Measurements from ENCODE around the gene MYBPC1. TPM values are rescaled to one million over a fixed set of nuclear protein-coding genes. Genes with fewer than 3 reads are reported as not detected.

Gene MYBPC1
- total and polyA plus RNA-seq, 2 of the 13 experiments (the other 11 are each of a cell fraction or from before 2014, with no cell fraction given): 0.31 to 0.53 TPM

DNA sequence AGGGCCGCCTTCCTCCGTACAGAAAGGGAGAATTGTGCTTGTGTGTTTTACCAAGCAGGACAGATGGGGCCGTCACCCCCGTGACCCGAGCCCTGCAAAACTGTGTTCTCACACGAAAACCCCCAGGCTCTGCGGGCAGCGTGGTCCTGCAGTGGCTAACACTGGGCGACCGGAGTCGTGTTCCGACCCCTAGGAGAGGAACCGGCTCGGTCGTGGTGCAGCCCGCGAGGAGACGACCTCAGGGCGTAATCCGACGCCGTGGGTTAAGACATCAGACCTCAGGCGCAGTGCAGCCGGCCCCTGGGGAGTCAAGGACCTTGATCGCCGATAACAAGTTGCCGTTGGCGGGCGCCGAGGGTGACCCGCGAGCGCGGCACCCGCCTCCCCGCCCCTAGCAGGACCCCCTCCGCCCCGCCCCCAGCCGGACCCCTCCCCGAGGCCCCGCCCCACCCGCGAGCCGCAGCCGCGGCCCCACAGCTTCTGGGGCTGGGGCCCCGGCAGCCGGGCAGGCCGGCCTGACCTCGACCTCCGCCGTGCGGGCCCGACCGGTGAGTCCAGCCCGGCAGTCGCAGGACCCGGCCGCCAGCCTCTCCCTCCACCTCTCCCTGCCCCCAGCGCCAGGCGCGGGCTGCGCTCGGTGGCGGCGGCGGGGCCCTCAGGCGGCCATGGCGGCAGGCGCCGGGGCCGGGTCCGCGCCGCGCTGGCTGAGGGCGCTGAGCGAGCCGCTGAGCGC is 102.6 kb downstream of the MYBPC1 start, which contains the start of gene CHPT1 (continued):
- TF ChIP-seq, protein P1, sequence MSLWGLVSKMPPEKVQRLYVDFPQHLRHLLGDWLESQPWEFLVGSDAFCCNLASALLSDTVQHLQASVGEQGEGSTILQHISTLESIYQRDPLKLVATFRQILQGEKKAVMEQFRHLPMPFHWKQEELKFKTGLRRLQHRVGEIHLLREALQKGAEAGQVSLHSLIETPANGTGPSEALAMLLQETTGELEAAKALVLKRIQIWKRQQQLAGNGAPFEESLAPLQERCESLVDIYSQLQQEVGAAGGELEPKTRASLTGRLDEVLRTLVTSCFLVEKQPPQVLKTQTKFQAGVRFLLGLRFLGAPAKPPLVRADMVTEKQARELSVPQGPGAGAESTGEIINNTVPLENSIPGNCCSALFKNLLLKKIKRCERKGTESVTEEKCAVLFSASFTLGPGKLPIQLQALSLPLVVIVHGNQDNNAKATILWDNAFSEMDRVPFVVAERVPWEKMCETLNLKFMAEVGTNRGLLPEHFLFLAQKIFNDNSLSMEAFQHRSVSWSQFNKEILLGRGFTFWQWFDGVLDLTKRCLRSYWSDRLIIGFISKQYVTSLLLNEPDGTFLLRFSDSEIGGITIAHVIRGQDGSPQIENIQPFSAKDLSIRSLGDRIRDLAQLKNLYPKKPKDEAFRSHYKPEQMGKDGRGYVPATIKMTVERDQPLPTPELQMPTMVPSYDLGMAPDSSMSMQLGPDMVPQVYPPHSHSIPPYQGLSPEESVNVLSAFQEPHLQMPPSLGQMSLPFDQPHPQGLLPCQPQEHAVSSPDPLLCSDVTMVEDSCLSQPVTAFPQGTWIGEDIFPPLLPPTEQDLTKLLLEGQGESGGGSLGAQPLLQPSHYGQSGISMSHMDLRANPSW (CRISPR knock-in tag; IDR thresholded peaks at IDR 0.05; ENCODE audit: borderline replicate concordance): no peak
- TF ChIP-seq, protein P2, sequence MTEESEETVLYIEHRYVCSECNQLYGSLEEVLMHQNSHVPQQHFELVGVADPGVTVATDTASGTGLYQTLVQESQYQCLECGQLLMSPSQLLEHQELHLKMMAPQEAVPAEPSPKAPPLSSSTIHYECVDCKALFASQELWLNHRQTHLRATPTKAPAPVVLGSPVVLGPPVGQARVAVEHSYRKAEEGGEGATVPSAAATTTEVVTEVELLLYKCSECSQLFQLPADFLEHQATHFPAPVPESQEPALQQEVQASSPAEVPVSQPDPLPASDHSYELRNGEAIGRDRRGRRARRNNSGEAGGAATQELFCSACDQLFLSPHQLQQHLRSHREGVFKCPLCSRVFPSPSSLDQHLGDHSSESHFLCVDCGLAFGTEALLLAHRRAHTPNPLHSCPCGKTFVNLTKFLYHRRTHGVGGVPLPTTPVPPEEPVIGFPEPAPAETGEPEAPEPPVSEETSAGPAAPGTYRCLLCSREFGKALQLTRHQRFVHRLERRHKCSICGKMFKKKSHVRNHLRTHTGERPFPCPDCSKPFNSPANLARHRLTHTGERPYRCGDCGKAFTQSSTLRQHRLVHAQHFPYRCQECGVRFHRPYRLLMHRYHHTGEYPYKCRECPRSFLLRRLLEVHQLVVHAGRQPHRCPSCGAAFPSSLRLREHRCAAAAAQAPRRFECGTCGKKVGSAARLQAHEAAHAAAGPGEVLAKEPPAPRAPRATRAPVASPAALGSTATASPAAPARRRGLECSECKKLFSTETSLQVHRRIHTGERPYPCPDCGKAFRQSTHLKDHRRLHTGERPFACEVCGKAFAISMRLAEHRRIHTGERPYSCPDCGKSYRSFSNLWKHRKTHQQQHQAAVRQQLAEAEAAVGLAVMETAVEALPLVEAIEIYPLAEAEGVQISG (CRISPR knock-in tag; IDR thresholded peaks at IDR 0.05): peak; percentile 37
- TF ChIP-seq ZNF276 (CRISPR knock-in tag; IDR thresholded peaks at IDR 0.05; ENCODE audit: low read depth) (no peak), ZNF879 (CRISPR knock-in tag; IDR thresholded peaks at IDR 0.05) (no peak), FLYWCH1 (CRISPR knock-in tag; IDR thresholded peaks at IDR 0.05) (no peak), AGO1 (IDR thresholded peaks at IDR 0.05; ENCODE audit: low read depth, low read length, poor library complexity, severe bottlenecking) (no peak), ZNF792 (CRISPR knock-in tag; IDR thresholded peaks at IDR 0.05) (no peak), HNRNPLL (IDR thresholded peaks at IDR 0.05; ENCODE audit: low read depth, low read length, poor library complexity, severe bottlenecking) (no peak), ZNF282 (IDR thresholded peaks at IDR 0.05; ENCODE audit: partially characterized antibody) (no peak), IRX3 (CRISPR knock-in tag; IDR thresholded peaks at IDR 0.05; ENCODE audit: borderline replicate concordance, low read depth) (no peak), STAG1 (CRISPR knock-in tag; IDR thresholded peaks at IDR 0.05) (peak; percentile 2; the same call in 1 of the 2 replicates)
- TF ChIP-seq, protein P3, sequence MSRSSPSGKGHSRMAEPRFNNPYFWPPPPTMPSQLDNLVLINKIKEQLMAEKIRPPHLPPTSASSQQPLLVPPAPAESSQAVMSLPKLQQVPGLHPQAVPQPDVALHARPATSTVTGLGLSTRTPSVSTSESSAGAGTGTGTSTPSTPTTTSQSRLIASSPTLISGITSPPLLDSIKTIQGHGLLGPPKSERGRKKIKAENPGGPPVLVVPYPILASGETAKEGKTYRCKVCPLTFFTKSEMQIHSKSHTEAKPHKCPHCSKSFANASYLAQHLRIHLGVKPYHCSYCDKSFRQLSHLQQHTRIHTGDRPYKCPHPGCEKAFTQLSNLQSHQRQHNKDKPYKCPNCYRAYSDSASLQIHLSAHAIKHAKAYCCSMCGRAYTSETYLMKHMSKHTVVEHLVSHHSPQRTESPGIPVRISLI (CRISPR knock-in tag; IDR thresholded peaks at IDR 0.05; ENCODE audit: borderline replicate concordance): no peak
- TF ChIP-seq, protein P4, sequence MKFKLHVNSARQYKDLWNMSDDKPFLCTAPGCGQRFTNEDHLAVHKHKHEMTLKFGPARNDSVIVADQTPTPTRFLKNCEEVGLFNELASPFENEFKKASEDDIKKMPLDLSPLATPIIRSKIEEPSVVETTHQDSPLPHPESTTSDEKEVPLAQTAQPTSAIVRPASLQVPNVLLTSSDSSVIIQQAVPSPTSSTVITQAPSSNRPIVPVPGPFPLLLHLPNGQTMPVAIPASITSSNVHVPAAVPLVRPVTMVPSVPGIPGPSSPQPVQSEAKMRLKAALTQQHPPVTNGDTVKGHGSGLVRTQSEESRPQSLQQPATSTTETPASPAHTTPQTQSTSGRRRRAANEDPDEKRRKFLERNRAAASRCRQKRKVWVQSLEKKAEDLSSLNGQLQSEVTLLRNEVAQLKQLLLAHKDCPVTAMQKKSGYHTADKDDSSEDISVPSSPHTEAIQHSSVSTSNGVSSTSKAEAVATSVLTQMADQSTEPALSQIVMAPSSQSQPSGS (CRISPR knock-in tag; IDR thresholded peaks at IDR 0.05): 0 out of 2 replicates have a peak, but pooled peaks have one; percentile 46
- TF ChIP-seq, protein P5, sequence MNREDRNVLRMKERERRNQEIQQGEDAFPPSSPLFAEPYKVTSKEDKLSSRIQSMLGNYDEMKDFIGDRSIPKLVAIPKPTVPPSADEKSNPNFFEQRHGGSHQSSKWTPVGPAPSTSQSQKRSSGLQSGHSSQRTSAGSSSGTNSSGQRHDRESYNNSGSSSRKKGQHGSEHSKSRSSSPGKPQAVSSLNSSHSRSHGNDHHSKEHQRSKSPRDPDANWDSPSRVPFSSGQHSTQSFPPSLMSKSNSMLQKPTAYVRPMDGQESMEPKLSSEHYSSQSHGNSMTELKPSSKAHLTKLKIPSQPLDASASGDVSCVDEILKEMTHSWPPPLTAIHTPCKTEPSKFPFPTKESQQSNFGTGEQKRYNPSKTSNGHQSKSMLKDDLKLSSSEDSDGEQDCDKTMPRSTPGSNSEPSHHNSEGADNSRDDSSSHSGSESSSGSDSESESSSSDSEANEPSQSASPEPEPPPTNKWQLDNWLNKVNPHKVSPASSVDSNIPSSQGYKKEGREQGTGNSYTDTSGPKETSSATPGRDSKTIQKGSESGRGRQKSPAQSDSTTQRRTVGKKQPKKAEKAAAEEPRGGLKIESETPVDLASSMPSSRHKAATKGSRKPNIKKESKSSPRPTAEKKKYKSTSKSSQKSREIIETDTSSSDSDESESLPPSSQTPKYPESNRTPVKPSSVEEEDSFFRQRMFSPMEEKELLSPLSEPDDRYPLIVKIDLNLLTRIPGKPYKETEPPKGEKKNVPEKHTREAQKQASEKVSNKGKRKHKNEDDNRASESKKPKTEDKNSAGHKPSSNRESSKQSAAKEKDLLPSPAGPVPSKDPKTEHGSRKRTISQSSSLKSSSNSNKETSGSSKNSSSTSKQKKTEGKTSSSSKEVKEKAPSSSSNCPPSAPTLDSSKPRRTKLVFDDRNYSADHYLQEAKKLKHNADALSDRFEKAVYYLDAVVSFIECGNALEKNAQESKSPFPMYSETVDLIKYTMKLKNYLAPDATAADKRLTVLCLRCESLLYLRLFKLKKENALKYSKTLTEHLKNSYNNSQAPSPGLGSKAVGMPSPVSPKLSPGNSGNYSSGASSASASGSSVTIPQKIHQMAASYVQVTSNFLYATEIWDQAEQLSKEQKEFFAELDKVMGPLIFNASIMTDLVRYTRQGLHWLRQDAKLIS (CRISPR knock-in tag; IDR thresholded peaks at IDR 0.05): peak; percentile 66; the same call in 1 of the 2 replicates
